Sigmoid colon (tissue), 4 donors: ENCODE results near the gene SHISA2.

Experiments used
- EP300 ChIP-seq, 4 donors: sonication (generic); formaldehyde crosslinking; IDR thresholded peaks; one replicate each; pipeline ENCODE4 v1.6.1; 2017; ENCODE audit warnings: antibody characterized with exemption in 4 of 4
- POLR2A ChIP-seq, 2 donors: fragments of 450-650 bp; IDR thresholded peaks; one replicate each; pipeline ENCODE4 v1.6.1; 2016; ENCODE audit warnings: antibody characterized with exemption in 2 of 2, mild to moderate bottlenecking in 2 of 2, moderate library complexity in 2 of 2

DNA sequence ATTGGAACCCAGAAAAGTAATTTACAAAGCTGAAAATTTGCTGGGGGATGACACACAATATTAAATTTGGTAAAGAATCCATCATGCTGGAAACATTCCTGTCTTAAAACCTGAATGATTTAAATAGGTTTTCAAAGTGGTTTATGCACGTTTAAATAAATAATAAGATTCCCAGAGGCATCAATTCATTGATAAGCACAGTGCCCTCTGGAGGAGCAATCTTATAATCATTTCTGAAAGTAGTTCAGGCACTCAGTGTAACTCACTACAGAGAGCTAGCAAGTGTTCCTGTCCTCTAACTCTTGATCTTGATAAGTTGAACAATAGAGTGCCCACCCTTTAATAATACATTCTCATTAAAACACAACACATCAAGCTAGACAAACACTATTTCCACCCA is 43.5 kb upstream of the SHISA2 start:
- TF ChIP-seq EP300 (IDR thresholded peaks at IDR 0.05) (no peak), POLR2A (IDR thresholded peaks at IDR 0.05) (no peak)
